ENCODE results near the gene CELF4. TPM values are rescaled to one million over a fixed set of nuclear protein-coding genes. Genes with fewer than 3 reads are reported as not detected.

CELF4 gene
- total and polyA plus RNA-seq, 2 donors = 0.79 TPM

- WGBS = 76% methylated on average over 10 of the region's 10 CpGs
- H3K36me3 ChIP-seq (ENCODE audit: insufficient read depth) = no peaks in the 10 kb centered on the region
- no peak for DNase-seq (ENCODE audit: extremely low spot score)
- no peak overlapping the region for H3K4me3 ChIP-seq (ENCODE audit: low read depth, low read length)
- no peak overlapping the region for H3K27ac ChIP-seq (ENCODE audit: low read depth)
- H3K4me1 ChIP-seq (ENCODE audit: insufficient read depth) = no peaks in the 10 kb centered on the region
These were observed 15.3 kb downstream of the CELF4 start for GRCh38 chr18:37550118-37550875.

GRCh38 chr18:37548679-37549289, 16.8 kb downstream of the CELF4 start:
- H3K4me3 ChIP-seq (ENCODE audit: low read depth, low read length) = no peak overlapping the region
- H3K27ac ChIP-seq (ENCODE audit: low read depth) = no peak overlapping the region
- 75% methylated on average over 12 of the region's 12 CpGs for WGBS
- no peak for DNase-seq (ENCODE audit: extremely low spot score)
- H3K4me1 ChIP-seq (ENCODE audit: insufficient read depth) = no peaks in the 10 kb centered on the region
- H3K36me3 ChIP-seq (ENCODE audit: insufficient read depth) = no peaks in the 10 kb centered on the region

GRCh38 chr18:37547196-37547827, 18.3 kb downstream of the CELF4 start:
- WGBS = 34% methylated on average over 4 of the region's 4 CpGs
- no peaks in the 10 kb centered on the region for H3K36me3 ChIP-seq (ENCODE audit: insufficient read depth)
- DNase-seq (ENCODE audit: extremely low spot score) = peak; percentile 48

GRCh38 chr18:37546651-37547050, 18.9 kb downstream of the CELF4 start:
- Histone ChIP-seq H3K27ac (ENCODE audit: low read depth) (no peak overlapping the region), H3K4me3 (ENCODE audit: low read depth, low read length) (no peak overlapping the region), H3K4me1 (ENCODE audit: insufficient read depth) (no peaks in the 10 kb centered on the region), H3K36me3 (ENCODE audit: insufficient read depth) (no peaks in the 10 kb centered on the region)
- WGBS = 80% methylated on average over 4 of the region's 4 CpGs
- DNase-seq (ENCODE audit: extremely low spot score) = no peak

More at GRCh38 chr18:37547196-37547827, 18.3 kb downstream of the CELF4 start:
- no peak overlapping the region for H3K27ac ChIP-seq (ENCODE audit: low read depth)
- no peaks in the 10 kb centered on the region for H3K4me1 ChIP-seq (ENCODE audit: insufficient read depth)
- H3K4me3 ChIP-seq (ENCODE audit: low read depth, low read length) = no peak overlapping the region

- Histone ChIP-seq H3K36me3 (ENCODE audit: insufficient read depth) (no peaks in the 10 kb centered on the region), H3K4me1 (ENCODE audit: insufficient read depth) (no peaks in the 10 kb centered on the region), H3K4me3 (ENCODE audit: low read depth, low read length) (no peak overlapping the region), H3K27ac (ENCODE audit: low read depth) (no peak overlapping the region)
- no peak for DNase-seq (ENCODE audit: extremely low spot score)
- WGBS = 84% methylated on average over 5 of the region's 5 CpGs
These were observed 19.4 kb downstream of the CELF4 start for GRCh38 chr18:37546272-37546537.

- H3K36me3 ChIP-seq (ENCODE audit: insufficient read depth) = no peaks in the 10 kb centered on the region
- H3K4me1 ChIP-seq (ENCODE audit: insufficient read depth) = no peaks in the 10 kb centered on the region
- no peak overlapping the region for H3K27ac ChIP-seq (ENCODE audit: low read depth)
- no peak for DNase-seq (ENCODE audit: extremely low spot score)
- WGBS = 85% methylated on average over 19 of the region's 19 CpGs
- H3K4me3 ChIP-seq (ENCODE audit: low read depth, low read length) = no peak overlapping the region
These were observed 19.9 kb downstream of the CELF4 start for GRCh38 chr18:37545461-37546271.

GRCh38 chr18:37544713-37545112, 20.9 kb downstream of the CELF4 start:
- Histone ChIP-seq H3K27ac (ENCODE audit: low read depth) (no peak overlapping the region), H3K36me3 (ENCODE audit: insufficient read depth) (no peaks in the 10 kb centered on the region), H3K4me1 (ENCODE audit: insufficient read depth) (no peaks in the 10 kb centered on the region), H3K4me3 (ENCODE audit: low read depth, low read length) (no peak overlapping the region)
- WGBS = 65% methylated on average over 5 of the region's 5 CpGs
- no peak for DNase-seq (ENCODE audit: extremely low spot score)

- Histone ChIP-seq H3K4me3 (ENCODE audit: low read depth, low read length) (no peak overlapping the region), H3K36me3 (ENCODE audit: insufficient read depth) (no peaks in the 10 kb centered on the region), H3K4me1 (ENCODE audit: insufficient read depth) (no peaks in the 10 kb centered on the region), H3K27ac (ENCODE audit: low read depth) (no peak overlapping the region)
- 76% methylated on average over 10 of the region's 10 CpGs for WGBS
- DNase-seq (ENCODE audit: extremely low spot score) = no peak
These were observed 21.4 kb downstream of the CELF4 start for GRCh38 chr18:37544217-37544616.

GRCh38 chr18:37543321-37543720, 22.3 kb downstream of the CELF4 start:
- Histone ChIP-seq H3K4me1 (ENCODE audit: insufficient read depth) (no peaks in the 10 kb centered on the region), H3K36me3 (ENCODE audit: insufficient read depth) (no peaks in the 10 kb centered on the region), H3K4me3 (ENCODE audit: low read depth, low read length) (no peak overlapping the region), H3K27ac (ENCODE audit: low read depth) (no peak overlapping the region)
- WGBS = 90% methylated on average over 4 of the region's 4 CpGs
- DNase-seq (ENCODE audit: extremely low spot score) = no peak

- no peak overlapping the region for H3K27ac ChIP-seq (ENCODE audit: low read depth)
- WGBS = 85% methylated on average over 7 of the region's 7 CpGs
- H3K4me3 ChIP-seq (ENCODE audit: low read depth, low read length) = no peak overlapping the region
- DNase-seq (ENCODE audit: extremely low spot score) = no peak
- no peaks in the 10 kb centered on the region for H3K4me1 ChIP-seq (ENCODE audit: insufficient read depth)
- H3K36me3 ChIP-seq (ENCODE audit: insufficient read depth) = no peaks in the 10 kb centered on the region
These were observed 24.1 kb downstream of the CELF4 start for GRCh38 chr18:37541517-37541916.

GRCh38 chr18:37540424-37541138, 25.0 kb downstream of the CELF4 start:
- WGBS = 47% methylated on average over 9 of the region's 9 CpGs

GRCh38 chr18:37539236-37539635, 26.4 kb downstream of the CELF4 start:
- Histone ChIP-seq H3K4me1 (ENCODE audit: insufficient read depth) (no peaks in the 10 kb centered on the region), H3K27ac (ENCODE audit: low read depth) (no peak overlapping the region), H3K4me3 (ENCODE audit: low read depth, low read length) (no peak overlapping the region), H3K36me3 (ENCODE audit: insufficient read depth) (no peaks in the 10 kb centered on the region)
- 78% methylated on average over 4 of the region's 4 CpGs for WGBS
- no peak for DNase-seq (ENCODE audit: extremely low spot score)

More at GRCh38 chr18:37540424-37541138, 25.0 kb downstream of the CELF4 start:
- no peak for DNase-seq (ENCODE audit: extremely low spot score)
- no peak overlapping the region for H3K27ac ChIP-seq (ENCODE audit: low read depth)
- H3K4me1 ChIP-seq (ENCODE audit: insufficient read depth) = no peaks in the 10 kb centered on the region
- H3K36me3 ChIP-seq (ENCODE audit: insufficient read depth) = no peaks in the 10 kb centered on the region
- no peak overlapping the region for H3K4me3 ChIP-seq (ENCODE audit: low read depth, low read length)

- Histone ChIP-seq H3K4me1 (ENCODE audit: insufficient read depth) (no peaks in the 10 kb centered on the region), H3K4me3 (ENCODE audit: low read depth, low read length) (no peak overlapping the region), H3K36me3 (ENCODE audit: insufficient read depth) (no peaks in the 10 kb centered on the region), H3K27ac (ENCODE audit: low read depth) (no peak overlapping the region)
- DNase-seq (ENCODE audit: extremely low spot score) = no peak
- 16% methylated on average over 17 of the region's 17 CpGs for WGBS
These were observed 26.9 kb downstream of the CELF4 start for GRCh38 chr18:37538526-37539205.

Data from urinary bladder (tissue), 4 donors.